HG02852 (cell line): Measurements from ENCODE around the gene STOML1.
A peak's percentile ranks its signal among the peaks of the same experiment; 100 is the strongest.

Experiments used
- ATAC-seq: cut with Tn5 transposase; IDR thresholded peaks from one replicate; pipeline ENCODE4 v1.9.1; 2021; ENCODE audit warnings: mild to moderate bottlenecking, moderate library complexity; ENCODE audit not compliant: unreplicated experiment

Gene STOML1

GRCh38 chr15:74019734-74020133 is 27.6 kb upstream of the STOML1 start:
- no peak for ATAC-seq

- ATAC-seq = no peak
Measured at GRCh38 chr15:74013374-74013894, 21.3 kb upstream of the STOML1 start.

- no peak for ATAC-seq
Measured at GRCh38 chr15:74011610-74012009, 19.5 kb upstream of the STOML1 start.

- ATAC-seq = no peak
Measured at GRCh38 chr15:74010929-74011540, 18.9 kb upstream of the STOML1 start.

GRCh38 chr15:74008901-74009300 is 16.8 kb upstream of the STOML1 start:
- ATAC-seq = no peak

GRCh38 chr15:74007820-74008371 is 15.8 kb upstream of the STOML1 start:
- no peak for ATAC-seq

- no peak for ATAC-seq
Measured at GRCh38 chr15:74006774-74007639, 14.9 kb upstream of the STOML1 start.

GRCh38 chr15:73997986-73998385 is 5.9 kb upstream of the STOML1 start:
- ATAC-seq = no peak

- ATAC-seq = no peak
Measured at GRCh38 chr15:73996939-73997338, 4.8 kb upstream of the STOML1 start.

- no peak for ATAC-seq
Measured at GRCh38 chr15:73996267-73996666, 4.2 kb upstream of the STOML1 start.

- ATAC-seq = no peak
Measured at GRCh38 chr15:73994912-73995622, 3.0 kb upstream of the STOML1 start.

GRCh38 chr15:73994413-73994883 is 2.4 kb upstream of the STOML1 start, which contains the start of gene PML:
Gene PML, plus strand, starts transcription at chr15:73994716. Its CDS starts 97 bp downstream, at chr15:73994813.
- ATAC-seq = peak; percentile 66

- ATAC-seq = no peak
Measured at GRCh38 chr15:73993211-73993994, 1.3 kb upstream of the STOML1 start.

- ATAC-seq = no peak
Measured at GRCh38 chr15:73992594-73992898, 451 bp upstream of the STOML1 start.

- ATAC-seq = no peak
Measured at GRCh38 chr15:73991260-73991659, 835 bp downstream of the STOML1 start.

GRCh38 chr15:73990250-73991005 is 1.7 kb downstream of the STOML1 start:
- no peak for ATAC-seq

GRCh38 chr15:73989001-73989798 is 2.9 kb downstream of the STOML1 start:
- no peak for ATAC-seq

- no peak for ATAC-seq
Measured at GRCh38 chr15:73988445-73988969, 3.6 kb downstream of the STOML1 start.
